ENCODE data around the gene AHI1. TPM values are rescaled to one million over a fixed set of nuclear protein-coding genes. Genes with fewer than 3 reads are reported as not detected.
"Not testable (repeated sequence)": the region's sequence is repeated elsewhere in the genome, so short reads cannot be mapped to it uniquely, and the experiment has no call there.

AHI1 gene
- total RNA-seq, 4 donors from 2014 or later = 9.2 to 16.5 (median 11.7) TPM

DNA sequence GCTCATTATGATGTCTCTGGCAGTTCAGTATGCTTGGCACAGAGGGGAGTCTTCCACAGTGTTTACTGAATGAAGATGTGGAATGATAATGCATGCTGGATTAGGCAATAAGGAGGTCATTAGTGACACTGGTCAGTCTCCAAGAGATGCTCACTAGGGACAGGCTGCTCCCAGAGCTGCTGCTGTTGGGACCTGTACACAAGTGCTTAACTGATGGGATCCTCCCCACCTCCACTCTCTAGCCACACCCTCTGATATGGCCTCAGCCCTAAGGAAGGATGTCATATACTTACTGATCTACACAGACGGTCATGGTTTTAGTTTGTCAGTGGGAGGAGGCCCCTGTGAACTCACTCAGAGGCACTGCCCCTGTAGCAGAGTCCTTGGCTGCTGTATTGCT, 243.1 kb downstream of the AHI1 start:
- DNase-seq (ENCODE audit: low spot score in 2 of 2) = peak in 1 of 2 donors; percentile 58
- TF ChIP-seq, protein P1, sequence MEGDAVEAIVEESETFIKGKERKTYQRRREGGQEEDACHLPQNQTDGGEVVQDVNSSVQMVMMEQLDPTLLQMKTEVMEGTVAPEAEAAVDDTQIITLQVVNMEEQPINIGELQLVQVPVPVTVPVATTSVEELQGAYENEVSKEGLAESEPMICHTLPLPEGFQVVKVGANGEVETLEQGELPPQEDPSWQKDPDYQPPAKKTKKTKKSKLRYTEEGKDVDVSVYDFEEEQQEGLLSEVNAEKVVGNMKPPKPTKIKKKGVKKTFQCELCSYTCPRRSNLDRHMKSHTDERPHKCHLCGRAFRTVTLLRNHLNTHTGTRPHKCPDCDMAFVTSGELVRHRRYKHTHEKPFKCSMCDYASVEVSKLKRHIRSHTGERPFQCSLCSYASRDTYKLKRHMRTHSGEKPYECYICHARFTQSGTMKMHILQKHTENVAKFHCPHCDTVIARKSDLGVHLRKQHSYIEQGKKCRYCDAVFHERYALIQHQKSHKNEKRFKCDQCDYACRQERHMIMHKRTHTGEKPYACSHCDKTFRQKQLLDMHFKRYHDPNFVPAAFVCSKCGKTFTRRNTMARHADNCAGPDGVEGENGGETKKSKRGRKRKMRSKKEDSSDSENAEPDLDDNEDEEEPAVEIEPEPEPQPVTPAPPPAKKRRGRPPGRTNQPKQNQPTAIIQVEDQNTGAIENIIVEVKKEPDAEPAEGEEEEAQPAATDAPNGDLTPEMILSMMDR (IDR thresholded peaks at IDR 0.05) = no peak
- TF ChIP-seq POLR2A (IDR thresholded peaks at IDR 0.05) = no peak
- intact Hi-C loops (cut with DNase I; ENCODE audit: low total_unique reads) = no loop called here
- 46 to 50% methylated on average over 1 of the region's 1 CpG for WGBS, 2 donors
- no peak overlapping the region for H3K4me3 ChIP-seq (ENCODE audit: low read depth, poor library complexity, severe bottlenecking)

DNA sequence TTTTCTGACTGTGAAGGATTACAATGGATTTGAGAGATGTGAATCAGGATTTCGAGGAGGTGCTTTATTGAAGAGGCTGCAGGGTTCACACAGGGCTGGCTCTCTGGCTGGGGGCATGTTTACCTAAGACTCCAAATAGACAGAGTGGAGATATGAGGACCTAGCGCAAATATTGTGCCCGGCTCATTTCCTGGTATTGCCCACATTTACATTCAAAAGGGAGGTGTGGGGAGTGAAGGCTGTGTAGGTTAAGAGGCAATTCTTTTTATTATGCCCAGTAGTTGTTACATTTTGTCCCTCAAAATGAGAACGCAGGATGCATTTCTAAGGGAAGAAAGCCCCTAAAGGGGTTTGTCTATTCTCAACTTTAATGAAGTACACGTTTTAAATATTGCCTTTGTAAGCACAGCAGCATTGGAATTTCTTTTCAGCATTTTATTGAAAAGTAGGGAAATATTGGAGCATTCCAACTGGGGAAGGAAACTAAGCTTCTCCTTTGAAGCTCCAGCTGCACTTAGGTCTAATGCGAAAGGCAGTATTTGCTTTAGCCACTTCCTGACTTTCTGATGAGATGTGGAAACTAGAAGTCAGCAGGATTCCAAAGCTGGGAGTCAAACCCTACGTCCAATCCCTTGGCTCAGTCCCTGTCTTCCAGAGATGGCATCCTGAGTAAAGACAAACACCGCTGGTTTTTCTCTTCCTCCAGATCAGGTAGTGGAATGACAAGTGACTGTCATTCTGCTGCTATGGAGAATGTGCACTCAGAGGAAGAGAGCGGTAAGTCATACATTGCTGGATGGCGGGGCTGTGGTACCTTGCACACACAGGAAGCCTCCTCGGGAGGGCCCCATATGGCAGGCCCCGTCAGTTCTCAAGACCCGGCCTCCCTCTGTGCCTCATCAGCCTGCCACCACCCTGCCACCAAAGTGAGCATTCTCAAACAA, 245.8 kb downstream of the AHI1 start:
- no peak overlapping the region for H3K4me3 ChIP-seq (ENCODE audit: low read depth, poor library complexity, severe bottlenecking)
- no peak for TF ChIP-seq POLR2A (IDR thresholded peaks at IDR 0.05)
- TF ChIP-seq, protein P1 (IDR thresholded peaks at IDR 0.05) = no peak
- DNase-seq (ENCODE audit: low spot score in 2 of 2) = peak in 1 of 2 donors; percentile 7
- intact Hi-C loops (cut with DNase I; ENCODE audit: low total_unique reads) = no loop called here
- 77% methylated on average over 13 of the region's 13 CpGs for WGBS, 2 donors

DNA sequence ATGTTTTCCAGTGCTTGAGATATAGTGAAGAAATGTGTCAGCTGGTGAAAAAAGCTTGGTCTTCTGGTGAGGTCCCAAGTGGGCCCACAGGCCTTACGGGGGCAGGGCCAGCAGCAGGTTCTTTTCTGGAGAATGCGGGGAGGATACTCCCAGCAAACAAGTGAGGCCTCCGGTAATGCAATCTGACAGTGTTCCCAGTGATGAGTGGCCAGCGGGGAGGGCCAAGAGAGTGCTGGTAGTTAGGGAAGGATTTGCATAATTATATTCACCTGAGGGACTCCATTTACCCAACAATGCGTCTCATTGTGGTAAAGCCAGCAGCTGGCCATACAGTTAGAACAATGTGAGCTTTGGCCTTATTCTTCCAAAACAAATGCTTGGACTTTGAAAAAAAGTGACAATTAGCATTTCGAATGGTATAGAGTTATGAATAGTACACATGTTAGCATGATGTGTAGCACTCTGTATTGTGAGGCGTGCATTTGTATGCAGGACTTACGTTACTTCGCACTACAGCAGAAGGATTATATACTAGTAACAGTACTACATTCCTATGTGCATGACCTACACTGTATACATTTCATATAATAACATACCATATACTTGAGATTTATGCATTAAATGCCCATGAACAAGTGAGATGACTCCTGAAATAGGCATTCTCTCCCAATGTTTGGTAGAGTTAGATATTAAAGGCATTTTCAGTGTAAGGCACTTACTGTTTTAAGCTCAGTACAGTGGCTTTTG, 246.6 kb downstream of the AHI1 start:
- peak in 1 of 2 donors; percentile 68 for DNase-seq (ENCODE audit: low spot score in 2 of 2)
- WGBS, 2 donors = 93 to 97% methylated on average over 9 of the region's 9 CpGs
- intact Hi-C loops (cut with DNase I; ENCODE audit: low total_unique reads) = no loop called here
- TF ChIP-seq POLR2A (IDR thresholded peaks at IDR 0.05) = no peak
- TF ChIP-seq, protein P1 (IDR thresholded peaks at IDR 0.05) = no peak
- H3K4me3 ChIP-seq (ENCODE audit: low read depth, poor library complexity, severe bottlenecking) = no peak overlapping the region

DNA sequence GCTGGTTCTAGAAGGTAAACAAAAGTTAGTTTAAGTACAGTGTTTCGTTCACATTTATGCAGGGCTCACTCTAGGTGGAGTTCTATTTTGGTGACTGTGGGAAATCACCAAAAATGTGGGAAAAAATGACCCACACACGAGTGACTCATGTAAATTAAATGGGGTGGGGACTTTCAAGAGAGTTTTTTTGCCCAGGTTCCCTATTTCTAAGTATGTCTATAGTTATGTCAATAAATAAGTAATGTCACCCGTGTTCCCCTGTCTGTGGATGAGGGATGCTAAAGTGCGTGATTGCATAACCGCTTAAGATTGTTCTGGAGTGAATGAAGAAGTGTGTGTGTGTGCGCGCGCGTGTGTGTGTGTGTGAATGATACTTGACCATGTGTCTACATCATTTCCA, 247.3 kb downstream of the AHI1 start:
- no peak overlapping the region for H3K4me3 ChIP-seq (ENCODE audit: low read depth, poor library complexity, severe bottlenecking)
- 89 to 91% methylated on average over 9 of the region's 9 CpGs for WGBS, 2 donors
- TF ChIP-seq, protein P1 (IDR thresholded peaks at IDR 0.05) = no peak
- no peak for TF ChIP-seq POLR2A (IDR thresholded peaks at IDR 0.05)
- DNase-seq (ENCODE audit: low spot score in 2 of 2) = no peak
- intact Hi-C loops (cut with DNase I; ENCODE audit: low total_unique reads) = no loop called here

DNA sequence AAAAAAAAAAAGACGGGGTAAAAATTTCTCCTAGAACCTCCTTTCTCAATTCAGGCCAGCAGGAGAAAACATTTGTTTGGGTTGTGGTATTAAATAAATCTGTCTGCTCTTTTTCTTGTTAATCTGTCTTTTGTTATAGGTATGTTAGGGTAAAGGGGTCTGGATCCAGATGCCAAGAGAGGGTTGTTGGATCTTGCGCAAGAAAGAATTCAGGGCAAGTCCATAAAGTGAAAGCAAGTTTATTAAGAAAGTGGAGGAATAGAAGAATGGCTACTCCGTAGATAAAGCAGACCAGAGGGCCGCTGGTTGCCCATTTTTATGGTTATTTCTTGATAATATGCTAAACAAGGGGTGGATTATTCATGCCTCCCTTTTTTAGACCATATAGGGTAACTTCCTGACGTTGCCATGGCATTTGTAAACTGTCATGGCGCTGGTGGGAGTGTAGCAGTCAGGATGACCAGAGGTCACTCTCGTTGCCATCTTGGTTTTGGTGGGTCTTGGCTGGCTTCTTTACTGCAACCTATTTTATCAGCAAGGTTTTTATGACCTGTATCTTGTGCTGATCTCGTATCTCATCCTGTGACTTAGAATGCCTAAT, 251.0 kb downstream of the AHI1 start:
- DNase-seq (ENCODE audit: low spot score in 2 of 2); H3K4me3 ChIP-seq (ENCODE audit: low read depth, poor library complexity, severe bottlenecking); intact Hi-C loops (cut with DNase I; ENCODE audit: low total_unique reads): not testable (repeated sequence)
- WGBS, 2 donors = 87 to 90% methylated on average over 8 of the region's 8 CpGs

DNA sequence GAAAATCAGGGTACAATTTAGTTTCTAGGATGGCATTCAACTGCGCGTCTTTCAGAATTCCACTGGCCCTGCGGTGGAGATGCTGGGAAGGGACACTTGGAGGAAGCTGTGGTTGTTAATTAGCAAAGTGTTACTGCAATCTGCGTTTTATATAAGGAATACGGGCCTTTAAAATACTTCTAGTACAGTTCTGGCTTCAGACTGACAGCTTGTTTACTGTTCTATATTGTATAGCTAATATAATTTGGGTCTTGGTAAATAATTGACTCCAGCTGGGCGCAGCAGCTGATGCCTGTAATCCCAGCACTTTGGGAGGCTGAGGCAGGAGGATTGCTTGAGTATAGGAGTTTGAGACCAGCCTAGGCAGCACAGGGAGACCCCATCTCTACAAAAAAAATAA, 252.7 kb downstream of the AHI1 start:
- DNase-seq (ENCODE audit: low spot score in 2 of 2) = no peak
- intact Hi-C loops (cut with DNase I; ENCODE audit: low total_unique reads) = no loop called here
- H3K4me3 ChIP-seq (ENCODE audit: low read depth, poor library complexity, severe bottlenecking) = no peak overlapping the region
- TF ChIP-seq, protein P1 (IDR thresholded peaks at IDR 0.05) = no peak
- TF ChIP-seq POLR2A (IDR thresholded peaks at IDR 0.05) = no peak
- WGBS, 2 donors = 83 to 88% methylated on average over 6 of the region's 6 CpGs
